ENCODE results near the gene STEEP1. TPM values are rescaled to one million over a fixed set of nuclear protein-coding genes. Genes with fewer than 3 reads are reported as not detected.

The STEEP1 gene
- total and polyA plus RNA-seq, 10 of the 15 experiments (the other 5 are each of a cell fraction or from before 2014, with no cell fraction given): 15.1 to 53.8 (median 26.0) TPM

GRCh38 chrX:119574394-119575266 is 9.4 kb upstream of the STEEP1 start, which contains the start of gene UBE2A (continued):
- TF ChIP-seq REST (IDR thresholded peaks at IDR 0.05; ENCODE audit: low read depth, low read length) (no peak), NR2F1 (conservative IDR thresholded peaks at IDR 0.05) (0 out of 2 replicates have a peak, but pooled peaks have one; percentile 15), ESRRA (IDR thresholded peaks at IDR 0.05; ENCODE audit: low read length) (no peak), TBL1XR1 (IDR thresholded peaks at IDR 0.05; ENCODE audit: low read depth, low read length) (no peak), BCL11A (IDR thresholded peaks at IDR 0.05; ENCODE audit: low read depth, low read length) (no peak), POLR2A (IDR thresholded peaks at IDR 0.05; ENCODE audit: low read depth, low read length) (peak; percentile 99), NFYB (IDR thresholded peaks at IDR 0.05; ENCODE audit: insufficient read depth, low read depth, low read length) (no peak), MXI1 (IDR thresholded peaks at IDR 0.05; ENCODE audit: low read depth, low read length) (0 out of 2 replicates have a peak, but pooled peaks have one; percentile 23), CEBPZ (IDR thresholded peaks at IDR 0.05; ENCODE audit: low read depth, low read length) (no peak), IKZF2 (IDR thresholded peaks at IDR 0.05) (no peak), ZBTB33 (IDR thresholded peaks at IDR 0.05) (no peak), CHD1 (IDR thresholded peaks at IDR 0.05; ENCODE audit: low read depth, low read length) (peak; percentile 97), MYB (IDR thresholded peaks at IDR 0.05; ENCODE audit: borderline replicate concordance, low read depth, low read length) (no peak), ZNF687 (IDR thresholded peaks at IDR 0.05) (no peak), PAX5 (IDR thresholded peaks at IDR 0.05; ENCODE audit: borderline replicate concordance, low read depth, low read length) (no peak), NFXL1 (IDR thresholded peaks at IDR 0.05; ENCODE audit: borderline replicate concordance) (no peak), IKZF1 (conservative IDR thresholded peaks at IDR 0.05) (peak; percentile 51)

Measured in GM12878 (cell line).